Measurements from ENCODE around the gene GSE1. TPM values are rescaled to one million over a fixed set of nuclear protein-coding genes. Genes with fewer than 3 reads are reported as not detected.

The GSE1 gene
- total and polyA plus RNA-seq, 9 of the 15 experiments (the other 6 are each of a cell fraction or from before 2014, with no cell fraction given), result 12.2 to 244 (median 57.9) TPM

DNA sequence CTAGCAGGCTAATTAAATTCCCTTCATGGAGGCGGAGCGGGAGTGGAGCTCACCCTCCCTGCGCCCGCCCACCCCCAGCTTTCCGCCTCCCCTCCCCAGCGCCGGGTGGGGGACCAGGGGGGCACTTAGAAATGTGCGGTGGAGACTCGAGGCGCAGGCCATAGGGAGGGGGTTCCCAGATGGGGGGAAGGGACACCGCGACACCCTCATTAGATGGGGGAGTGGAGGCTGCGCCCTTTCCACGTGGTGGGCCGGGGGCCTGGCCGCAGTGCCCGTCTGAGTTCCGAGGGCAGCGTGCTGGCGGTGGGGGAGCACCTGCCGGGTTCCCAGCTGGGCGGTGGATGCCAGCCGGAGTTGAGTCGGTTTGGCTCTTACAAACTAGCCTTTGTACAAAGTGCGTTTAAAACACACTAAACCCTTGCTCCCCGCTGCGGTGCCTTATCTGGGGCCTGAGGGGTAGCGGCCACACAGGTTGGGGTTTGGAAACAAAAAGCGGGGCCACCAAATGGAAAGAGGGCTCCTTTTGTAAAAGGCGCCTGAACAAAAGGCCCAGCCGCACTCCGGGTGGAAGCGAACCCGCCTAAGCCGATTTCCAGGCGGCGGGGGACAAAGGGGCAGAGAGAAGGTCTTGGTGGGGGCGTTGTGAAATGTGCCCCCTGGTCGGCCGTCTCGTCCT is 1.4 kb downstream of the GSE1 start:
- intact Hi-C loops (cut with micrococcal nuclease), result loop anchor here (5.0 to 10.0 kb wide), 2 partner anchors 152 to 310 kb away; no protein-coding TSS in a partner anchor
- FAIRE-seq (no peak), ATAC-seq (no peak), DNase-seq (ENCODE audit: extremely low read depth in 1 of 4, low spot score in 3 of 4) (peak in 2 of 4 experiments; percentile 71 to 79)
- ChIA-PET POLR2A (interaction anchor here (0.7 to 2.3 kb wide), 3 partner anchors 13 to 61 kb away, joined by 3 to 8 read pairs (median 4); no protein-coding TSS in a partner anchor), CTCF (ENCODE audit: low intra/inter-chr PET ratio) (interaction anchor here (1.0 kb wide), 1 partner anchor 194 kb away, joined by 3 read pairs; no protein-coding TSS in a partner anchor)
- no TSS peak for BruUV-seq (replicated peaks)
- Histone ChIP-seq H3K4me2 (ENCODE audit: insufficient read depth, low read length) (peak overlapping the region; percentile 85), H3K9me1 (ENCODE audit: control insufficient read depth, insufficient read depth, low read length) (peaks cover 22% of the 10 kb centered on the region), H4K20me1 (replicated peaks; ENCODE audit: control insufficient read depth, insufficient read depth, low read length) (peaks cover 63% of the 10 kb centered on the region), H3K79me2 (ENCODE audit: control insufficient read depth, insufficient read depth, low read length) (peaks cover 93% of the 10 kb centered on the region), H3K27me3 (ENCODE audit: control insufficient read depth in 2 of 2, insufficient read depth in 2 of 2, low read length in 2 of 2) (no peaks in the 10 kb centered on the region), H3K9me3 (replicated peaks; ENCODE audit: control insufficient read depth, insufficient read depth, low read depth, low read length) (no peaks in the 10 kb centered on the region), H3K27ac (ENCODE audit: extremely low read depth, low read depth, low read length) (peak overlapping the region; percentile 99), H3K36me3 (ENCODE audit: control insufficient read depth, insufficient read depth, low read length) (peaks cover 50% of the 10 kb centered on the region), H3K9ac (ENCODE audit: insufficient read depth in 1 of 2, low read depth in 2 of 2, low read length in 2 of 2) (peak overlapping the region; percentile 91 to 98), H2AFZ (ENCODE audit: low read depth, low read length) (no peak overlapping the region), H3K4me3 (peak overlapping the region; percentile 85), H3K4me1 (replicated peaks in 1 of 2; ENCODE audit: control insufficient read depth in 2 of 2, insufficient read depth in 2 of 2, low read length in 2 of 2) (peaks cover 54 to 89% of the 10 kb centered on the region in 2 experiments)
- WGBS (ENCODE audit: insufficient coverage, low coverage, missing lambda C conversion rate), result under 1% methylated on average over 31 of the region's 41 CpGs
- in situ Hi-C loops (cut with MboI), result no loop called here
- TF ChIP-seq RBM39 (optimal IDR thresholded peaks at IDR 0.05; ENCODE audit: low read depth, low read length) (peak; percentile 69), MTF1 (CRISPR knock-in tag; IDR thresholded peaks at IDR 0.05; ENCODE audit: borderline replicate concordance) (no peak), SREBF2 (CRISPR knock-in tag; IDR thresholded peaks at IDR 0.05) (no peak), HNRNPLL (IDR thresholded peaks at IDR 0.05; ENCODE audit: low read depth, low read length, poor library complexity, severe bottlenecking) (peak; percentile 18), ZKSCAN8 (CRISPR knock-in tag; IDR thresholded peaks at IDR 0.05) (no peak), ZNF586 (CRISPR knock-in tag; conservative IDR thresholded peaks at IDR 0.05) (no peak), ZNF584 (CRISPR knock-in tag; IDR thresholded peaks at IDR 0.05; ENCODE audit: low read depth) (no peak), XRCC3 (IDR thresholded peaks at IDR 0.05) (no peak), SIN3A (IDR thresholded peaks at IDR 0.05; ENCODE audit: borderline replicate concordance in 2 of 2, control insufficient read depth in 1 of 2, low read depth in 2 of 2, low read length in 2 of 2) (peak; percentile 41 to 44; a peak in 1 of 4 replicates), MAZ (CRISPR knock-in tag; conservative IDR thresholded peaks at IDR 0.05 in 1 of 2, IDR thresholded peaks at IDR 0.05 in 1 of 2) (no peak), ZNF140 (CRISPR knock-in tag; IDR thresholded peaks at IDR 0.05) (no peak), NR4A1 (CRISPR knock-in tag; IDR thresholded peaks at IDR 0.05) (no peak), NR4A1 (tag; IDR thresholded peaks at IDR 0.05) (no peak), KDM5B (IDR thresholded peaks at IDR 0.05; ENCODE audit: insufficient replicate concordance, low read depth, low read length) (peak; percentile 30), HNRNPL (IDR thresholded peaks at IDR 0.05; ENCODE audit: low read depth, low read length) (no peak), BRD4 (IDR thresholded peaks at IDR 0.05) (peak; percentile 76; the same call in 1 of the 2 replicates), NONO (IDR thresholded peaks at IDR 0.05; ENCODE audit: low read depth in 2 of 2, low read length in 1 of 2) (no peak)
- TF ChIP-seq, protein P1, sequence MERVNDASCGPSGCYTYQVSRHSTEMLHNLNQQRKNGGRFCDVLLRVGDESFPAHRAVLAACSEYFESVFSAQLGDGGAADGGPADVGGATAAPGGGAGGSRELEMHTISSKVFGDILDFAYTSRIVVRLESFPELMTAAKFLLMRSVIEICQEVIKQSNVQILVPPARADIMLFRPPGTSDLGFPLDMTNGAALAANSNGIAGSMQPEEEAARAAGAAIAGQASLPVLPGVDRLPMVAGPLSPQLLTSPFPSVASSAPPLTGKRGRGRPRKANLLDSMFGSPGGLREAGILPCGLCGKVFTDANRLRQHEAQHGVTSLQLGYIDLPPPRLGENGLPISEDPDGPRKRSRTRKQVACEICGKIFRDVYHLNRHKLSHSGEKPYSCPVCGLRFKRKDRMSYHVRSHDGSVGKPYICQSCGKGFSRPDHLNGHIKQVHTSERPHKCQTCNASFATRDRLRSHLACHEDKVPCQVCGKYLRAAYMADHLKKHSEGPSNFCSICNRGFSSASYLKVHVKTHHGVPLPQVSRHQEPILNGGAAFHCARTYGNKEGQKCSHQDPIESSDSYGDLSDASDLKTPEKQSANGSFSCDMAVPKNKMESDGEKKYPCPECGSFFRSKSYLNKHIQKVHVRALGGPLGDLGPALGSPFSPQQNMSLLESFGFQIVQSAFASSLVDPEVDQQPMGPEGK (CRISPR knock-in tag; IDR thresholded peaks at IDR 0.05; ENCODE audit: borderline replicate concordance), result no peak
- TF ChIP-seq, protein P2, sequence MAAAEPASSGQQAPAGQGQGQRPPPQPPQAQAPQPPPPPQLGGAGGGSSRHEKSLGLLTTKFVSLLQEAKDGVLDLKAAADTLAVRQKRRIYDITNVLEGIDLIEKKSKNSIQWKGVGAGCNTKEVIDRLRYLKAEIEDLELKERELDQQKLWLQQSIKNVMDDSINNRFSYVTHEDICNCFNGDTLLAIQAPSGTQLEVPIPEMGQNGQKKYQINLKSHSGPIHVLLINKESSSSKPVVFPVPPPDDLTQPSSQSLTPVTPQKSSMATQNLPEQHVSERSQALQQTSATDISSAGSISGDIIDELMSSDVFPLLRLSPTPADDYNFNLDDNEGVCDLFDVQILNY (CRISPR knock-in tag; IDR thresholded peaks at IDR 0.05), result no peak
